Heart right ventricle (tissue), 16 donors: ENCODE data around the gene SLC26A9. TPM values are rescaled to one million over a fixed set of nuclear protein-coding genes. Genes with fewer than 3 reads are reported as not detected.

Source experiments
- ATAC-seq, 8 donors: fragments of 200-7000 bp; cut with Tn5 transposase; one replicate each; pipeline ENCODE4 v1.9.1; 2020; ENCODE audit warnings: mild to moderate bottlenecking in 8 of 8, moderate library complexity in 8 of 8, moderate number of reproducible peaks in 1 of 8
- DNase-seq, 2 donors: peaks; one replicate each; pipeline ENCODE4 v3.0.0-alpha.2; 2020
- H3K27ac ChIP-seq, 10 donors: fragments of 200-600 bp; sonication (generic) in 2 of 10; one replicate each; pipeline versions ENCODE4 v1.5.0 to v1.8.0; 2020 to 2022; ENCODE audit warnings: mild to moderate bottlenecking in 3 of 10
- H3K27me3 ChIP-seq, 7 donors: fragments of 200-600 bp; one replicate each; pipeline ENCODE4 v1.8.0; 2021 to 2022; ENCODE audit warnings: mild to moderate bottlenecking in 2 of 7
- H3K36me3 ChIP-seq, 9 donors: fragments of 200-600 bp; sonication (generic) in 1 of 9; one replicate each; pipeline versions ENCODE4 v1.5.0 to v1.8.0; 2020 to 2022; ENCODE audit warnings: mild to moderate bottlenecking in 2 of 9
- H3K4me1 ChIP-seq, 9 donors: fragments of 200-600 bp; sonication (generic) in 1 of 9; one replicate each; pipeline versions ENCODE4 v1.5.0 to v1.8.0; 2020 to 2022; ENCODE audit warnings: mild to moderate bottlenecking in 4 of 9
- H3K4me3 ChIP-seq, 10 donors: fragments of 200-600 bp; sonication (generic) in 2 of 10; one replicate each; pipeline versions ENCODE4 v1.5.0 to v1.8.0; 2020 to 2022; ENCODE audit warnings: mild to moderate bottlenecking in 7 of 10, moderate library complexity in 2 of 10
- H3K9me3 ChIP-seq, 11 donors: fragments of 200-600 bp in 10 of 11; sonication (generic) in 2 of 11; one replicate each; pipeline versions ENCODE4 v1.5.0 to v1.8.0; 2013 to 2022; ENCODE audit warnings: mild to moderate bottlenecking in 2 of 11, control low read depth in 1 of 11, moderate library complexity in 1 of 11
- WGBS, 2 donors: extraction: QIAGEN DNeasy Blood & Tissue Kit; methylation state at CpG; one replicate each; pipeline ENCODE4 v1.1.7; 2013; ENCODE audit warnings: inconsistent platforms in 1 of 2; 5-methylcytosine and 5-hydroxymethylcytosine counted together
- intact Hi-C, 10 donors: fragments of 100-400 bp; cut with DNase I; formaldehyde crosslinking; loops; one replicate each; pipeline versions ENCODE4 v1.11.1 to v1.14.2; 2022
- polyA plus RNA-seq, 2 donors: library from polyadenylated mRNA; stranded (reverse); fragments of 200-250 nt; gene quantifications; one replicate each; pipeline ENCODE4 v1.2.3, GENCODE V29; 2013
- total RNA-seq, 10 donors: library from RNA; stranded (reverse); fragmentation: NEBNext Ultra II Directional in 3 of 10; extraction: Animal tissue kit (Norgen Biotek cat#: 25700) in 3 of 10; gene quantifications; one replicate each; pipeline versions ENCODE4 v1.2.1 to v1.2.4, GENCODE V29; 2021 to 2023
- TF ChIP-seq, protein P1 (sequence below), 9 donors: fragments of 200-600 bp; sonication (generic) in 2 of 9; IDR thresholded peaks; one replicate each; pipeline versions ENCODE4 v1.5.0 to v1.8.0; 2021 to 2022; ENCODE audit warnings: antibody characterized with exemption in 9 of 9, mild to moderate bottlenecking in 5 of 9, moderate library complexity in 1 of 9
- donor health status: Arrhythmogenic right ventricular cardiomyopathy.
- donor health status: ischemic (EF 13 %, LVEDD 7.1; RV severe dilation, severe dysfunction).
- donor health status: healthy with polysubstance abuse.
- donor health status: DM: no; HTN: yes; CAD: no.
- donor health status: DM: no; HTN: no; CAD: no.
- donor health status: ischemic (EF 25% LVEDD 6.9; RV normal size, moderate dysfunction).
- donor health status: ischemic (EF 25% LVEDD 5.7; RV mildly dilated, moderate dysfunction).
- donor health status: healthy.
- donor health status: DM: yes; HTN: yes; CAD: no.
- donor health status: Ischemic cardiomyopathy.
- donor health status: ischemic (EF 35%, LVEDD 5.7; RV mildly dilated, moderate dysfunction).
- donor health status: nonischemic (EF 11% LVEDD 7.7; RV severe dilation, severe dysfunction).
- donor health status: DM: yes; HTN: yes; CAD: no.
- donor health status: PGD.
- donor health status: ischemic (EF 29% LVEDD 5.4; RV normal size, mild dysfunction).
- donor health status: nonischemic (EF 23%, LVEDD 6.1; RV moderate dilation, normal function).

The SLC26A9 gene
- total and polyA plus RNA-seq, 12 donors: 3.3 to 41.1 (median 12.7) TPM

GRCh38 chr1:205936846-205937586 lies 6.2 kb downstream of the SLC26A9 start:
- 77 to 80% methylated on average over 7 of the region's 7 CpGs for WGBS, 2 donors
- no peak for ATAC-seq

DNA sequence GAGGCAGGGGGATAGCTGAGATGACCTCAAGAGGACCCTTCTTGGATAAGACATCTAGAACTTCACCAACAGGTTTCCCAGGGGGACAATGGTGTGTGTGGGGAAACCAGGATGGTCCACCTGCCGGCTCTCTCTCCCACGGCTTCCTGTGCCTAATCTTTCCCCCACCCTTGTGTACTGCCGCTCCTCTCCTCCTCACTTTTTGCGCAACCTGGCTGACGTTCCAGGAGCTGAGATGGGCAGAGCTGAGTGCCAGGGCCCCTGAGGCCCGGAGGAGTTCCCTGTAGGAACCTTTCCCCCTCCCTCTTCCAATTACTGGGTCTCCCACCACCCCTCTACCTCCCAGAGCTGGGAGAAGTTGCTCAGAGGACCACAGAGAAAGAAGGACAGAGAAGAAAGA lies 6.9 kb downstream of the SLC26A9 start:
- Histone ChIP-seq H3K4me3 (no peak overlapping the region), H3K36me3 (no peaks in the 10 kb centered on the region), H3K4me1 (peaks cover 0 to 24% (median 0%) of the 10 kb centered on the region in 9 donors), H3K9me3 (no peaks in the 10 kb centered on the region), H3K27ac (no peak overlapping the region), H3K27me3 (peaks cover 0 to 25% (median 0%) of the 10 kb centered on the region in 7 donors)
- WGBS, 2 donors: 77% methylated on average over 6 of the region's 6 CpGs
- TF ChIP-seq, protein P1, sequence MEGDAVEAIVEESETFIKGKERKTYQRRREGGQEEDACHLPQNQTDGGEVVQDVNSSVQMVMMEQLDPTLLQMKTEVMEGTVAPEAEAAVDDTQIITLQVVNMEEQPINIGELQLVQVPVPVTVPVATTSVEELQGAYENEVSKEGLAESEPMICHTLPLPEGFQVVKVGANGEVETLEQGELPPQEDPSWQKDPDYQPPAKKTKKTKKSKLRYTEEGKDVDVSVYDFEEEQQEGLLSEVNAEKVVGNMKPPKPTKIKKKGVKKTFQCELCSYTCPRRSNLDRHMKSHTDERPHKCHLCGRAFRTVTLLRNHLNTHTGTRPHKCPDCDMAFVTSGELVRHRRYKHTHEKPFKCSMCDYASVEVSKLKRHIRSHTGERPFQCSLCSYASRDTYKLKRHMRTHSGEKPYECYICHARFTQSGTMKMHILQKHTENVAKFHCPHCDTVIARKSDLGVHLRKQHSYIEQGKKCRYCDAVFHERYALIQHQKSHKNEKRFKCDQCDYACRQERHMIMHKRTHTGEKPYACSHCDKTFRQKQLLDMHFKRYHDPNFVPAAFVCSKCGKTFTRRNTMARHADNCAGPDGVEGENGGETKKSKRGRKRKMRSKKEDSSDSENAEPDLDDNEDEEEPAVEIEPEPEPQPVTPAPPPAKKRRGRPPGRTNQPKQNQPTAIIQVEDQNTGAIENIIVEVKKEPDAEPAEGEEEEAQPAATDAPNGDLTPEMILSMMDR (IDR thresholded peaks at IDR 0.05): no peak
- intact Hi-C loops: no loop called here
- DNase-seq: no peak
- ATAC-seq: no peak

More at GRCh38 chr1:205936846-205937586, 6.2 kb downstream of the SLC26A9 start:
- peaks cover 0 to 25% (median 0%) of the 10 kb centered on the region in 7 donors for H3K27me3 ChIP-seq
- TF ChIP-seq, protein P1 (IDR thresholded peaks at IDR 0.05): no peak
- H3K27ac ChIP-seq: no peak overlapping the region
- intact Hi-C loops: no loop called here
- no peaks in the 10 kb centered on the region for H3K9me3 ChIP-seq
- H3K4me1 ChIP-seq: peaks cover 0 to 24% (median 0%) of the 10 kb centered on the region in 9 donors
- H3K4me3 ChIP-seq: no peak overlapping the region
- no peak for DNase-seq
- no peaks in the 10 kb centered on the region for H3K36me3 ChIP-seq

DNA sequence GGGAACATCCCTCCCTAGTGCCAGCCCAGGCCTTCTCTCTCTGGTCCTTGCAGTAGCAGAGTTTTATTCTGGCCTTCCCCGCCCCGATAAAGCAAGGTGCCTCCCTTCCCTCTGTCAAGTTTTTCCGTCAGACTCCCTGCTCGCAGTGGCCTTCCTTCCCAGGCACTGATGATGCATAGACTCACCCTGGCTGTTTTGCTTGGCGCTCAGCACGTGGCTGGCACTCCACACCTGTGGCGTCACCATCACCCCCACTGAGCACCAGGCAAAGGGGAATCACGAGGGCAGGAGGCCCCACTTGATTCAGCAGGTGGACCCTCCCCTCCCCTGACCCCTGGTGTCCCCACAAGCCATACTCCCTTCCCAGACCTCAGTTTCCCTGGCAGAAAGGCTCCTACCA lies 7.4 kb downstream of the SLC26A9 start:
- no peaks in the 10 kb centered on the region for H3K9me3 ChIP-seq
- no peak for DNase-seq
- 87 to 95% methylated on average over 8 of the region's 8 CpGs for WGBS, 2 donors
- TF ChIP-seq, protein P1 (IDR thresholded peaks at IDR 0.05): no peak
- peaks cover 0 to 25% (median 0%) of the 10 kb centered on the region in 7 donors for H3K27me3 ChIP-seq
- H3K36me3 ChIP-seq: no peaks in the 10 kb centered on the region
- intact Hi-C loops: no loop called here
- no peak overlapping the region for H3K4me3 ChIP-seq
- no peak for ATAC-seq
- H3K27ac ChIP-seq: no peak overlapping the region
- peaks cover 0 to 28% (median under 1%) of the 10 kb centered on the region in 9 donors for H3K4me1 ChIP-seq

- TF ChIP-seq, protein P1 (IDR thresholded peaks at IDR 0.05): no peak
- H3K9me3 ChIP-seq: no peaks in the 10 kb centered on the region
- H3K4me1 ChIP-seq: peaks cover 0 to 32% (median 2%) of the 10 kb centered on the region in 9 donors
- H3K4me3 ChIP-seq: no peak overlapping the region
- intact Hi-C loops: loop anchor here in 1 of 10 donors (5.0 kb wide), 1 partner anchor 178 kb away; no protein-coding TSS in a partner anchor
- 94 to 97% methylated on average over 7 of the region's 7 CpGs for WGBS, 2 donors
- peak overlapping the region in 1 of 10 donors; percentile 64 for H3K27ac ChIP-seq
- H3K27me3 ChIP-seq: peaks cover 0 to 15% (median 0%) of the 10 kb centered on the region in 7 donors
- H3K36me3 ChIP-seq: no peaks in the 10 kb centered on the region
- DNase-seq (no peak), ATAC-seq (no peak)
Measured at GRCh38 chr1:205934788-205935187, 8.5 kb downstream of the SLC26A9 start.
